HUDEP-2 (cell line): ENCODE data around the gene MCCD1.
"Not testable (repeated sequence)": the region's sequence is repeated elsewhere in the genome, so short reads cannot be mapped to it uniquely, and the experiment has no call there.

Experiments used
- DNase-seq, 76 experiments: peaks; one replicate each; lab custom pipeline; 2025; ENCODE audit not compliant: unreplicated experiment in 76 of 76; lab: John Stamatoyannopoulos, UW

The MCCD1 gene

GRCh38 chr6:31528821-31529328 is at the start of gene MCCD1:
Gene MCCD1 (plus strand): TSS chr6:31528962. CDS start chr6:31529015, 53 bp downstream.
- no peak for DNase-seq

- DNase-seq, result no peak
Observed at GRCh38 chr6:31479151-31479932, 49.4 kb upstream of the MCCD1 start.

GRCh38 chr6:31479933-31480535 is 48.7 kb upstream of the MCCD1 start:
- no peak for DNase-seq

GRCh38 chr6:31480574-31480973 is 48.2 kb upstream of the MCCD1 start:
- DNase-seq, result no peak

- DNase-seq, result no peak
Observed at GRCh38 chr6:31483392-31483791, 45.4 kb upstream of the MCCD1 start.

GRCh38 chr6:31485055-31485454 is 43.7 kb upstream of the MCCD1 start:
- no peak for DNase-seq

- not testable (repeated sequence) for DNase-seq
Observed at GRCh38 chr6:31486065-31486837, 42.5 kb upstream of the MCCD1 start.

- DNase-seq, result not testable (repeated sequence)
Observed at GRCh38 chr6:31487674-31488073, 41.1 kb upstream of the MCCD1 start.

- no peak for DNase-seq
Observed at GRCh38 chr6:31489086-31489485, 39.7 kb upstream of the MCCD1 start.

GRCh38 chr6:31490115-31490873 is 38.5 kb upstream of the MCCD1 start:
- DNase-seq, result no peak

GRCh38 chr6:31493550-31493874 is 35.2 kb upstream of the MCCD1 start:
- not testable (repeated sequence) for DNase-seq

- DNase-seq, result peak in 73 of 76 experiments; percentile 21 to 98 (median 73)
Observed at GRCh38 chr6:31493875-31494694, 34.7 kb upstream of the MCCD1 start.

GRCh38 chr6:31495580-31495979 is 33.2 kb upstream of the MCCD1 start:
- DNase-seq, result peak in 3 of 76 experiments; percentile 10 to 18 (median 15)

- DNase-seq, result not testable (repeated sequence)
Observed at GRCh38 chr6:31496826-31497225, 31.9 kb upstream of the MCCD1 start.

GRCh38 chr6:31497531-31498476 is 31.0 kb upstream of the MCCD1 start, which contains the start of gene MICB:
Gene MICB (plus strand): TSS chr6:31498145. CDS start chr6:31498194, 49 bp downstream.
- peak in 73 of 76 experiments; percentile 20 to 87 (median 73) for DNase-seq

GRCh38 chr6:31498748-31499147 is 30.0 kb upstream of the MCCD1 start:
- no peak for DNase-seq

- DNase-seq, result not testable (repeated sequence)
Observed at GRCh38 chr6:31499648-31500047, 29.1 kb upstream of the MCCD1 start.

- DNase-seq, result no peak
Observed at GRCh38 chr6:31502586-31502985, 26.2 kb upstream of the MCCD1 start.
